Breast epithelium (tissue), 3 donors: ENCODE measurements around the gene C1QTNF9.
"Not testable (repeated sequence)": the region's sequence is repeated elsewhere in the genome, so short reads cannot be mapped to it uniquely, and the experiment has no call there.

Source experiments
- POLR2A ChIP-seq: fragments of 450-650 bp; IDR thresholded peaks from one replicate; pipeline ENCODE4 v1.6.1; 2016; ENCODE audit warnings: antibody characterized with exemption, mild to moderate bottlenecking, moderate library complexity
- POLR2AphosphoS5 ChIP-seq, 3 donors: sonication (generic); formaldehyde crosslinking; IDR thresholded peaks; one replicate each; pipeline ENCODE4 v1.6.1; 2017; ENCODE audit warnings: antibody characterized with exemption in 3 of 3
- TF ChIP-seq, protein P1 (sequence below), 3 donors: fragments of 450-650 bp; IDR thresholded peaks; one replicate each; pipeline ENCODE4 v1.5.1; 2016 to 2017; ENCODE audit warnings: antibody characterized with exemption in 3 of 3, mild to moderate bottlenecking in 3 of 3, moderate library complexity in 3 of 3

DNA sequence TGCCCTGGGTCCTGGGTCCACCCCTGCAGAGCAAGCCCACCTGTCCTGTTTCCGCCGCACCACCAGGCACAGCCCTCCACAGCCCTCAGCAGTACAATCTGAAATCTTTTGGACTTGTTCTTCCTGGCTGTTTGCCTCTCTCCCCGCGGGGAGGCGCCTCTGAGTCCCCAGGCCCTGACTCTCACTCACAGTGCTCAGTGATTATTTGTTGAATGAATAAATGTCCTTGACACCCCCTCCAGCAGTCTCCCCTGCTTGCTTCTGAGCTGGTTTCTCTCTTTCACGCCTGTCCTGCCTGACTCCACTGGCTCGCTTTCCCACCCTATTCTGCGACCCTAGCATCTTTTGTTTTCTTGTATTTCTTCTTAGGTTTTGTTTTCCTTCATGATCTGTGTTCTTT, 56.9 kb downstream of the C1QTNF9 start:
- TF ChIP-seq POLR2A; POLR2AphosphoS5 (IDR thresholded peaks at IDR 0.05): not testable (repeated sequence)
- TF ChIP-seq, protein P1, sequence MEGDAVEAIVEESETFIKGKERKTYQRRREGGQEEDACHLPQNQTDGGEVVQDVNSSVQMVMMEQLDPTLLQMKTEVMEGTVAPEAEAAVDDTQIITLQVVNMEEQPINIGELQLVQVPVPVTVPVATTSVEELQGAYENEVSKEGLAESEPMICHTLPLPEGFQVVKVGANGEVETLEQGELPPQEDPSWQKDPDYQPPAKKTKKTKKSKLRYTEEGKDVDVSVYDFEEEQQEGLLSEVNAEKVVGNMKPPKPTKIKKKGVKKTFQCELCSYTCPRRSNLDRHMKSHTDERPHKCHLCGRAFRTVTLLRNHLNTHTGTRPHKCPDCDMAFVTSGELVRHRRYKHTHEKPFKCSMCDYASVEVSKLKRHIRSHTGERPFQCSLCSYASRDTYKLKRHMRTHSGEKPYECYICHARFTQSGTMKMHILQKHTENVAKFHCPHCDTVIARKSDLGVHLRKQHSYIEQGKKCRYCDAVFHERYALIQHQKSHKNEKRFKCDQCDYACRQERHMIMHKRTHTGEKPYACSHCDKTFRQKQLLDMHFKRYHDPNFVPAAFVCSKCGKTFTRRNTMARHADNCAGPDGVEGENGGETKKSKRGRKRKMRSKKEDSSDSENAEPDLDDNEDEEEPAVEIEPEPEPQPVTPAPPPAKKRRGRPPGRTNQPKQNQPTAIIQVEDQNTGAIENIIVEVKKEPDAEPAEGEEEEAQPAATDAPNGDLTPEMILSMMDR (IDR thresholded peaks at IDR 0.05), result not testable (repeated sequence)
